HFF-Myc (cell line): Measurements from ENCODE around the gene MAST4.

ENCODE experiments used
- DNase-seq: peaks from one replicate; pipeline ENCODE4 v3.0.0-alpha.2; 2011; ENCODE audit warnings: low read depth; ENCODE audit errors: extremely low read depth
- H3K4me3 ChIP-seq: replicated peaks from 2 replicates; pipeline ENCODE4 v1.5.1; 2011; ENCODE audit warnings: low read depth, mild to moderate bottlenecking, control low read depth, low read length
- TF ChIP-seq, protein P1 (sequence below): IDR thresholded peaks from 2 replicates; pipeline ENCODE4 v1.5.1; 2012; ENCODE audit warnings: mild to moderate bottlenecking, low read depth, low read length, control low read depth; ENCODE audit errors: missing control alignments

MAST4 gene

DNA sequence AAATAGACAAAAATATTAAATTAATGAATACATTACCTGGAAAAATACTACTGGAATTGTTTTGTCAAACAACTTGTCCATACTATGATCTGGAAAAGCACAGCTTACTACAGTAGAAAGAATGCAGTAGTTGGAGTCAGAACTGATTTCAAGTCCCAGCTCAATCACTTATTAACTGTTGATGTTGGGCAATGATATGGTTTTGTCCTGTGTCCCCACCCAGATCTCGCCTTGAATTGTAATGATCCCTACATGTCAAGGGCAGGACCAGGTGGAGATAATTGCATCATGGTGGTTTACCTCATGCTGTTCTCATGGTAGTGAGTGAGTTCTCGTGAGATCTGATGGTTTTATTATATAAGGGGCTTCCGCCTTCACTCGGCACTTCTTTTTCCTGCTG lies 352.9 kb downstream of the MAST4 start:
- DNase-seq: no peak
- TF ChIP-seq, protein P1, sequence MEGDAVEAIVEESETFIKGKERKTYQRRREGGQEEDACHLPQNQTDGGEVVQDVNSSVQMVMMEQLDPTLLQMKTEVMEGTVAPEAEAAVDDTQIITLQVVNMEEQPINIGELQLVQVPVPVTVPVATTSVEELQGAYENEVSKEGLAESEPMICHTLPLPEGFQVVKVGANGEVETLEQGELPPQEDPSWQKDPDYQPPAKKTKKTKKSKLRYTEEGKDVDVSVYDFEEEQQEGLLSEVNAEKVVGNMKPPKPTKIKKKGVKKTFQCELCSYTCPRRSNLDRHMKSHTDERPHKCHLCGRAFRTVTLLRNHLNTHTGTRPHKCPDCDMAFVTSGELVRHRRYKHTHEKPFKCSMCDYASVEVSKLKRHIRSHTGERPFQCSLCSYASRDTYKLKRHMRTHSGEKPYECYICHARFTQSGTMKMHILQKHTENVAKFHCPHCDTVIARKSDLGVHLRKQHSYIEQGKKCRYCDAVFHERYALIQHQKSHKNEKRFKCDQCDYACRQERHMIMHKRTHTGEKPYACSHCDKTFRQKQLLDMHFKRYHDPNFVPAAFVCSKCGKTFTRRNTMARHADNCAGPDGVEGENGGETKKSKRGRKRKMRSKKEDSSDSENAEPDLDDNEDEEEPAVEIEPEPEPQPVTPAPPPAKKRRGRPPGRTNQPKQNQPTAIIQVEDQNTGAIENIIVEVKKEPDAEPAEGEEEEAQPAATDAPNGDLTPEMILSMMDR: no peak
- H3K4me3 ChIP-seq: no peak overlapping the region

DNA sequence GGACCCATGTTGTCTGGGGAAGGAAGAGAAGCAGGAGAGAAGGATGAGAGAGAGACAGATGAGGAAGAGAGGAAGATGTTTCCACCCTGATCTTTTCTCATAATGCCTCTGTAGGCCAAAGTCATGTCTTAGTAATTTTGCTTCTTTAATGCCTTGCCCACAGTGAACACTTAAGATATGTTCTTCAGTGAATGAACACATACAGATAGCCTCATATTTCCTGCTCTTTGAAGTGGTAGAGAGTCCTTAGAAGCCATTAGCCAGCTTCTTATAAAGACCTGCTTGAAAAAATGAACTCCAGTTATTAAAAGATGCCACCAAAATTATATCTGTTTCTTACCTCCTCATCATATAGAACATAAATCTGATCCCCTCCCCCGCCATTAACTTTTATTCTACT lies 356.0 kb downstream of the MAST4 start:
- TF ChIP-seq, protein P1: no peak
- DNase-seq: no peak
- no peak overlapping the region for H3K4me3 ChIP-seq

DNA sequence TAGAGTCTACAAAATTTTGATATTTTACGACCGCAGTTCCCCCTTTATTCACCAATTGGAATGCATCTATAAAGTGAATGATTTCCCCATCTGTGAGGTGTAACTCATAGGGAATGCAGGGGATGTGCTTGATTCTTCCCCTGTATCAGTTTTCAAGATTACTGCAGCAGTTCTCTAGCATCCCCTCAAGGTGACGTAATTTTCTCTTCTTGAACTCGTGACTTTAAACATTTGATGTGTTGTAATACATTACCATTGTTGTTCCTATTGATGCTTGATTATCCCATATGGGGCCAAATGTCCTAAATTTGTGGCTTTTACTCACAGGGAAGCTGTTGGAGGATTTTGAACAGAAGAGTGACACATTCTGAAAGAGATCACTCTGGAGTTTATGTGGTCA lies 360.2 kb downstream of the MAST4 start:
- TF ChIP-seq, protein P1: no peak
- no peak for DNase-seq
- no peak overlapping the region for H3K4me3 ChIP-seq

DNA sequence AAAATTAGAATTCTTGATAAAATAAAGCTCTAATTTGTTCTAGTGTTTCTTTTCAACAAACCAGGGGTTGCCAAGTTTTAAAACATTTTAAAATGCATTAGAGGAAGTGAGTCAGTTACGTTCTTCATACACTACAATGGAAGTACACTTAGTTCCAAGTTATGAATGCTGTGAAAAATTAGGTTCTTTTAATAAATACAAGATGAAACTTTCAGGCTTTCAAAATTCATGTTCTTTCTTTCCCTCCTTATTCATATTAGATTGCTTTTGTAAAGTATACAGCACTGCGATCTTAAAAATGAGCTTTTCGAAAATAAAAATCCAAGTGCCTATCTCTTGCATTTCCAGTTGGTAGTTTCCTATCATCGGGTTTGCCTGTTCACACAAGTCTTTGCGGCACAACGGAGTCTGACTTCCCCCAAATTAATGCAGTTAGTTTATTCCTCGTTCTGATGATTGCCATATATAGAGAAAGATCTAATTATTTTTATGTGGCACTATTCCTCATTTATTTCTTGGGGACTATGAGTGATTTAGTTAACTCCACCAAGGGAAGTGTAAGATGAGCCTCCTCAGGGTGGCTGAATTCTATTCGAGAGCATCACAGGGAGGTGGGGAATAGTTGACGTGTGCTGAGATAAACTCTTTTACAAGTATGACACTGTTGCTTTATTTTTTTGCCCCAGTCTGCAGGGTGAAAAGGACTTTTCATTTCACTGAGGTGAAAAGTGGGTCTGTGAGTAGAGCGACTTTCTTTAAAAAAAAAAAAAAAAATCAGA lies 362.2 kb downstream of the MAST4 start:
- peak overlapping the region; percentile 48 for H3K4me3 ChIP-seq
- TF ChIP-seq, protein P1: no peak
- DNase-seq: no peak

DNA sequence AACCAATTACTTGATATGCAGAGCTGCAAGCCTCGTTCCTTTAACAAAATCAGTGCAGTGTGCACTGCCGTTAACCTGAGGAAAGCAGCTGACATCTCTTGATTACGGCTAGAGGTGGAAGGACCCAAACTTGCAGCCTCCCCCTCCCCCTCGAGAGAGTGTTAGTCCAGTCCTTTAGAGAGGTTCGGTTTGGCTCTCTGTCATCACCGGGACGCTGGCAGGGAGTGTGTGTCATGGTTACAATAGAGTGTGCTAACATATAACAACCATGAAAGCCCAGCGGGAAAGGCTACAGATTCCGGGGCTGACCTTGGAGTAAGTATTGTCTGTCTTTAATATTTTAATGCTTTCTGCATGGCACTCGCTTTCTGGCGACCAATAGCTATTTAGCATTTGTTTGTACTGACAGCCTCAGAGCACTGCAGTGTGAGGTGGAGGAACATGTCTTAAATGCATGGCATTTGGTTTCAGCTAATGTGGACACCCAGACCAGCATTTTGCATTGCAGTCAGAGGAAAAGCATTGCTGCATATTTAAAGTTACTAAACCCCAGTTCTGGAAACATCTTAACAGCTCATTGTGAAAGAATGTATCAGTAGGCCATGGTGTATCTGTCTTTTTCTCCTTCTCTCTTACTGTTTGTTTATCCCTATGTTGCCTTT lies 362.9 kb downstream of the MAST4 start:
- TF ChIP-seq, protein P1: no peak
- DNase-seq: no peak
- H3K4me3 ChIP-seq: peak overlapping the region; percentile 48

DNA sequence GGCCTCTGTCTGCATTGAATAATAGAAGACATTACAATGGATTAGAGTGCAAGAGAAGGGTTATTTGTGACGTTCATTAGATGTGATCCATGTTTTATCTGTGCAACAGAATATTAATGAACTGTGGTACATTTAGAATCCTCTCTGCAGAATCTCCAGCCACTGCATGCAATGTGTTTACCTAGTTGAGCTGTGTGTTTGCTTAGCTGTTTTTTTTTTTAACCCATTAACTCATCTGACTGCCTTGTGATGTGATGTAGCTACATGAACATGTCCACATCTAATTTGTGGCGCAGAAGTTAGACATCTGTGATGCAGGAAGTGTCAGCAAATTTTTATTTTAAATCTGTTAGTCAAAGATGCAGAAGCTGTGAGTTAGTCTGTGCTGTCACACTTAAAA lies 363.5 kb downstream of the MAST4 start:
- H3K4me3 ChIP-seq: peak overlapping the region; percentile 48
- TF ChIP-seq, protein P1: no peak
- no peak for DNase-seq
